ENCODE results near the gene ALDH3A1.

GRCh38 chr17:19759568-19760549 lies 11.8 kb upstream of the ALDH3A1 start:
- TF ChIP-seq CTCF (conservative IDR thresholded peaks at IDR 0.05; ENCODE audit: low read depth, low read length), result no peak
- TF ChIP-seq EZH2 (IDR thresholded peaks at IDR 0.05; ENCODE audit: borderline replicate concordance, low read depth, low read length, poor library complexity, severe bottlenecking), result no peak

All from A673 (cell line).